CD4-positive, alpha-beta memory T cell (primary cell): ENCODE results near the gene TAAR1. TPM values are rescaled to one million over a fixed set of nuclear protein-coding genes. Genes with fewer than 3 reads are reported as not detected.

Experiments used
- CTCF ChIA-PET: fragments of 350-600 bp; sonication (Branson Sonifier 250); formaldehyde crosslinking; loops from one replicate; lab custom pipeline; 2021; ENCODE audit warnings: inconsistent platforms; ENCODE audit not compliant: partially characterized antibody; lab: Charles Lee
- POLR2A ChIA-PET: fragments of 350-600 bp; sonication (Branson Sonifier 250); formaldehyde crosslinking; loops from one replicate; lab custom pipeline; 2021; ENCODE audit not compliant: partially characterized antibody; lab: Charles Lee
- DNase-seq, 5 donors: peaks; one replicate each; pipeline versions ENCODE4 v3.0.0 to v3.0.0-alpha.2; 2020 to 2022; ENCODE audit warnings: mixed read lengths in 1 of 5
- H3K27ac ChIP-seq: one replicate; pipeline ENCODE4 v1.7.0; 2013; ENCODE audit warnings: low read depth, low read length
- H3K27me3 ChIP-seq: 2 replicates; pipeline ENCODE4 v1.7.0; 2013; ENCODE audit warnings: mild to moderate bottlenecking, low read length, moderate library complexity; ENCODE audit not compliant: insufficient read depth
- H3K36me3 ChIP-seq: 2 replicates; pipeline ENCODE4 v1.7.0; 2013; ENCODE audit warnings: mild to moderate bottlenecking, low read length, moderate library complexity; ENCODE audit not compliant: insufficient read depth
- H3K4me1 ChIP-seq: 2 replicates; pipeline ENCODE4 v1.7.0; 2013; ENCODE audit warnings: mild to moderate bottlenecking, low read length, moderate library complexity; ENCODE audit not compliant: insufficient read depth
- H3K4me3 ChIP-seq, 2 donors: one replicate each; pipeline ENCODE4 v1.7.0; 2013; ENCODE audit warnings: low read length in 2 of 2, mild to moderate bottlenecking in 1 of 2
- H3K9me3 ChIP-seq, 2 donors: one replicate each; pipeline ENCODE4 v1.7.0; 2013; ENCODE audit warnings: low read length in 2 of 2, control low read depth in 1 of 2; ENCODE audit not compliant: control insufficient read depth in 1 of 2
- H3K27ac Mint-ChIP-seq, 7 donors: one replicate each; pipeline ENCODE4 v1.8.0; 2020 to 2021; ENCODE audit warnings: mixed read lengths in 7 of 7, mild to moderate bottlenecking in 6 of 7, inconsistent platforms in 3 of 7, moderate library complexity in 3 of 7
- H3K27me3 Mint-ChIP-seq, 2 donors: one replicate each; pipeline ENCODE4 v1.8.0; 2020 to 2021; ENCODE audit warnings: mixed read lengths in 2 of 2
- H3K36me3 Mint-ChIP-seq, 2 donors: one replicate each; pipeline ENCODE4 v1.8.0; 2020 to 2021; ENCODE audit warnings: mixed read lengths in 2 of 2, inconsistent platforms in 1 of 2, mild to moderate bottlenecking in 1 of 2
- H3K4me1 Mint-ChIP-seq, 4 donors: one replicate each; pipeline ENCODE4 v1.8.0; 2020 to 2021; ENCODE audit warnings: mixed read lengths in 4 of 4, mild to moderate bottlenecking in 1 of 4
- H3K4me3 Mint-ChIP-seq, 8 donors: one replicate each; pipeline ENCODE4 v1.8.0; 2020 to 2021; ENCODE audit warnings: mixed read lengths in 8 of 8, mild to moderate bottlenecking in 7 of 8, moderate library complexity in 6 of 8, inconsistent platforms in 3 of 8
- H3K9me3 Mint-ChIP-seq, 8 donors: one replicate each; pipeline ENCODE4 v1.8.0; 2020 to 2021; ENCODE audit warnings: mixed read lengths in 8 of 8, mild to moderate bottlenecking in 5 of 8, inconsistent platforms in 3 of 8, moderate library complexity in 1 of 8
- intact Hi-C: fragments of 100-400 bp; cut with micrococcal nuclease; formaldehyde crosslinking; loops from one replicate; pipeline ENCODE4 v1.15.1; 2023
- polyA plus RNA-seq, 2 donors: library from polyadenylated mRNA; unstranded; fragments of 300-500 nt; fragmentation: Illumina TruSeq; gene quantifications; one replicate each; pipeline ENCODE4 v1.2.3, GENCODE V29; 2021
- total RNA-seq, 2 experiments: library from RNA; stranded (reverse); gene quantifications; one replicate each; pipeline ENCODE4 v1.2.3, GENCODE V29; 2021

Gene TAAR1
- total and polyA plus RNA-seq, 4 experiments from 2014 or later = not detected

DNA sequence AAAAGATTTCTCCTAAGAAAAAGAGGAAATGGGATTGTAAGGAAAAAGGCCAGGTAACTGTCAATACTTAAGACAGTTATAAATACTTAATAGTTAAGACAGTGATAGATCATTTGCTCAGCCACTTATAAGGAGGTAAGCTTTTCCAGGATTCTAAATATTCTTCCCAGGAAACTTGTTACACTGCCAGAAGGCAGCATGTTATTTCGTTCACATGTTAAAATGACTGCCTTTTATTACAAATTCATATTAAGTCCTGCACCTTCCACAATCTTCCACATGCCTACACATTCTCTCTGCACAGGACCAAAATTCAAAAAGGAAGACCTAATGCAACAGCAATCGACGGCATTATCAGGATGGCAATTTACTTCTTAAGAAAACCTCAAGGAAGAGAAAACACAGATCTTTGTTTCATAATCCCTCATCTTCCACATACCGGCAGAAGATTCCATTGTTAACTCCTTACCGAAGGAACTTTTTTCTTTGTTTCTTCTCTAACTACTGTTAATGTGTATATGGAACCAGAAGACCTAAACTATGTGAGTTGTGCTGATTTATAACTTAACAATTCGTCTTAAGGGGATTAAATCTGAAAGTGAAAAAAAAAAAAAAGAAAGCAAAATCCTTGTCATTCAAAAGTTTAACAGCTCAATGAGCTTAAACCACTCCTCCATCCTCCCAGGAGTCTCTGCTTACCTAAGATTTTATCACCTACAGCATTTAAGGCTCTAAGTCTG, 35.7 kb downstream of the TAAR1 start:
- ChIA-PET POLR2A (no interaction called here), CTCF (no interaction called here)
- no peaks in the 10 kb centered on the region for H3K36me3 ChIP-seq
- H3K4me1 ChIP-seq = no peaks in the 10 kb centered on the region
- H3K27ac Mint-ChIP-seq = no peak overlapping the region
- peaks cover 0 to 14% (median 3%) of the 10 kb centered on the region in 8 donors for H3K9me3 Mint-ChIP-seq
- H3K27ac ChIP-seq = no peak overlapping the region
- intact Hi-C loops = no loop called here
- H3K9me3 ChIP-seq = no peaks in the 10 kb centered on the region
- no peak overlapping the region for H3K4me3 ChIP-seq
- peaks cover 9 to 26% of the 10 kb centered on the region in 2 donors for H3K27me3 Mint-ChIP-seq
- H3K4me3 Mint-ChIP-seq = no peak overlapping the region
- no peaks in the 10 kb centered on the region for H3K36me3 Mint-ChIP-seq
- peaks cover 4% of the 10 kb centered on the region for H3K27me3 ChIP-seq
- H3K4me1 Mint-ChIP-seq = no peaks in the 10 kb centered on the region
- no peak for DNase-seq

DNA sequence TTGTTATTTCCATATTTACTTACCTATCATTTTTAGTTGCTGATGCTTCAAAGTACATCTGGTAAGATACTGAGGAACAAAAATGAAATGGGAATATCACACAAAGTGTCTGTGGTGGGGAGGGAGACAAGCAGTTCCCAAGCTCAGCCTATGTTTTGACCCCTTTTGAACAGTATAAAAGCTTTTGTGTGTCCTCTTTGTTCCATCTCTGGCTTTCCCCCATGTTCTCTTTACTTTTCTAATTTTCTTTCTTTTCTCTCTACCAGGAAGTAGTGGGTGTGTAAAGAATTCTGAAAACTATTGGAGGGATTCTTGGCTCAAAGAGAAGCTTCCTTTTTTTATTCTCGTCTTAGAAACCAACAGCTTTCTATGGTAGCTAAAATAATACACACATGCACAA, 42.3 kb downstream of the TAAR1 start:
- H3K36me3 ChIP-seq = no peaks in the 10 kb centered on the region
- DNase-seq = no peak
- no peak overlapping the region for H3K4me3 ChIP-seq
- CTCF ChIA-PET = no interaction called here
- H3K27me3 ChIP-seq = peaks cover under 1% of the 10 kb centered on the region
- no peak overlapping the region for H3K27ac ChIP-seq
- peaks cover 6 to 11% of the 10 kb centered on the region in 2 donors for H3K27me3 Mint-ChIP-seq
- H3K9me3 Mint-ChIP-seq = peaks cover 0 to 3% (median 0%) of the 10 kb centered on the region in 8 donors
- no peaks in the 10 kb centered on the region for H3K9me3 ChIP-seq
- H3K4me1 ChIP-seq = no peaks in the 10 kb centered on the region
- no peaks in the 10 kb centered on the region for H3K36me3 Mint-ChIP-seq
- no peak overlapping the region for H3K4me3 Mint-ChIP-seq
- H3K4me1 Mint-ChIP-seq = peaks cover 0 to 19% (median 6%) of the 10 kb centered on the region in 4 donors
- H3K27ac Mint-ChIP-seq = no peak overlapping the region
- intact Hi-C loops = no loop called here
- POLR2A ChIA-PET = no interaction called here

DNA sequence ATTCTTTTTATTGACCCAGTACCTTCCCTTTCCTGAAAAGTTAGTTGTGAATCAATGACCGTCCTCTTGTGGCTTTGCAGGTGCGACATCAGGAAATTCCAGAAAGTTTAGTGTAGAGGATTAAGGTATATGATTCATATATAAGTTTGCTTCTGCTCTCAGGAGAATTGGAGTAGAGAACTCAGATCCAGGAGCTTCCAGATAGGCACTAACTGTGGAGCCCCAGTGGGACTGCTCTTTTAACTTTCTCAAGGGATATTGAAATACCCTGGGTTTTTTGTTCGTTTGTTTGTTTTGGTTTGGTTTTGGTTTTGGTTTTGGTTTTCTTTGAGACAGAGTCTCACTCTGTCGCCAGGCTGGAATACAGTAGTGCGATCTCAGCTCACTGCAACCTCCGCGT, 44.4 kb downstream of the TAAR1 start:
- no peak overlapping the region for H3K4me3 ChIP-seq

DNA sequence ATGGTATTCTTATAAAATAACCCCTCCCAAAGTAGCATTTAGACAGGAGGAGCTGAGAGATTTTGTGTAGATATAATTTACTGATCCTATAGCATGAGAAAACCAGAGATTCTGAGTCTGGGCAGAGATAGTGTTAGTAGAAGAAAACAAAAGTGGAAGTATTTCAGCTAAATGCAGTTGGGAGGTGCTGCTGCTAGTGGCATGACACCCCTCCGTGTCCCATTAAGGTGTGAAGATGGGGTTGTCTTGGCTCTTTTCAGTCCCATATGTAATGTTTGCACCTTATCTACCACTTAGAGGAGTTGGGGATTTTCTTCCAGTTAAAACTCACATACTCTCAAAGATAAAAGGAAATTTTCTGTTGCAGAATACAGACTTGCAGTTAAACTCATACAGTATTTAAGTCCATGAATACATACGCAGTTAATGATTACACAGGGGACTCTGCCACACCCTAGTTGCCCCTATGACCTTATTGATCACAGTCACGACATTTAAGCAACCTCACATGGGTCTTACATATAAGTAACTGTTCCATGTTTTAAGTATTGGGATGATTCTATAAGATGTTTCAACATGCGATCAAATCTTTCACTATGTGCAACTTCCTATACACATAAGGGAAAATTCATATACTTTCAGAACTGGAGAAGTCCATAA, 46.4 kb downstream of the TAAR1 start:
- H3K4me3 ChIP-seq = no peak overlapping the region
- H3K4me1 ChIP-seq = no peaks in the 10 kb centered on the region
- H3K36me3 Mint-ChIP-seq = no peaks in the 10 kb centered on the region
- peaks cover 2 to 5% of the 10 kb centered on the region in 2 donors for H3K27me3 Mint-ChIP-seq
- H3K9me3 ChIP-seq = no peaks in the 10 kb centered on the region
- ChIA-PET POLR2A (no interaction called here), CTCF (no interaction called here)
- intact Hi-C loops = no loop called here
- no peak for DNase-seq
- H3K36me3 ChIP-seq = no peaks in the 10 kb centered on the region
- no peak overlapping the region for H3K27ac ChIP-seq
- no peaks in the 10 kb centered on the region for H3K9me3 Mint-ChIP-seq
- peak overlapping the region in 1 of 7 donors; percentile 26 for H3K27ac Mint-ChIP-seq
- no peaks in the 10 kb centered on the region for H3K27me3 ChIP-seq
- H3K4me3 Mint-ChIP-seq = peak overlapping the region in 2 of 8 donors; percentile 3 to 62
- peaks cover 0 to 19% (median 6%) of the 10 kb centered on the region in 4 donors for H3K4me1 Mint-ChIP-seq

More for the DNA sequence above, 44.4 kb downstream of the TAAR1 start:
- Mint-ChIP-seq H3K9me3 (peaks cover 0 to 3% (median 0%) of the 10 kb centered on the region in 8 donors), H3K27me3 (peaks cover 8 to 10% of the 10 kb centered on the region in 2 donors), H3K4me1 (peaks cover 0 to 19% (median 6%) of the 10 kb centered on the region in 4 donors), H3K36me3 (no peaks in the 10 kb centered on the region), H3K4me3 (peak overlapping the region; percentile 36 to 80 (median 68)), H3K27ac (peak overlapping the region in 3 of 7 donors; percentile 16 to 74 (median 37))
- Histone ChIP-seq H3K27ac (no peak overlapping the region), H3K36me3 (no peaks in the 10 kb centered on the region), H3K9me3 (no peaks in the 10 kb centered on the region), H3K27me3 (no peaks in the 10 kb centered on the region), H3K4me1 (no peaks in the 10 kb centered on the region)
- POLR2A ChIA-PET = no interaction called here
- peak in 1 of 5 donors; percentile 3 for DNase-seq
- CTCF ChIA-PET = no interaction called here
- intact Hi-C loops = no loop called here

DNA sequence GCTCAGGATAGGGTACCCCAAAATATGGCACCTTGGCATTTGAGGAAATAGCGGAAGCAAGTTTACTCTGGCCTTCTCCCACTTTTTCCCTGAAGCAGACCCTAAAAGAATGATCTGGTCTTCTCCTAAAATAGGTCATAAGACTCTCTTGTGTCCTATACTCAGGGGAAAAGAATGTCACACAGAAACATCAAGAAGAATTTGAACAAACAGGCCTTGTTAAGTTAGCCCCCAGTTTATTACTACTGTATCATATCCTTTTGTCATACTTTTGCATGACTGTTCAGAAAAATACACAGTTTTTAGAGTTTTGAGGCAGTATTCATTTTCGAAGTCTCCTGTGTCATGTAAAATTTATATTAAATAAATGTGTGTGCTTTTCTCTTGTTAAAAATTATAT, 47.4 kb downstream of the TAAR1 start:
- Histone ChIP-seq H3K9me3 (no peaks in the 10 kb centered on the region), H3K27me3 (no peaks in the 10 kb centered on the region), H3K4me1 (no peaks in the 10 kb centered on the region), H3K27ac (no peak overlapping the region), H3K4me3 (no peak overlapping the region), H3K36me3 (no peaks in the 10 kb centered on the region)
- no peak for DNase-seq
- Mint-ChIP-seq H3K36me3 (no peaks in the 10 kb centered on the region), H3K4me1 (peaks cover 0 to 19% (median 6%) of the 10 kb centered on the region in 4 donors), H3K27me3 (peaks cover 0 to 5% of the 10 kb centered on the region in 2 donors), H3K9me3 (no peaks in the 10 kb centered on the region), H3K4me3 (no peak overlapping the region), H3K27ac (no peak overlapping the region)
- CTCF ChIA-PET = no interaction called here
- intact Hi-C loops = no loop called here
- POLR2A ChIA-PET = no interaction called here

DNA sequence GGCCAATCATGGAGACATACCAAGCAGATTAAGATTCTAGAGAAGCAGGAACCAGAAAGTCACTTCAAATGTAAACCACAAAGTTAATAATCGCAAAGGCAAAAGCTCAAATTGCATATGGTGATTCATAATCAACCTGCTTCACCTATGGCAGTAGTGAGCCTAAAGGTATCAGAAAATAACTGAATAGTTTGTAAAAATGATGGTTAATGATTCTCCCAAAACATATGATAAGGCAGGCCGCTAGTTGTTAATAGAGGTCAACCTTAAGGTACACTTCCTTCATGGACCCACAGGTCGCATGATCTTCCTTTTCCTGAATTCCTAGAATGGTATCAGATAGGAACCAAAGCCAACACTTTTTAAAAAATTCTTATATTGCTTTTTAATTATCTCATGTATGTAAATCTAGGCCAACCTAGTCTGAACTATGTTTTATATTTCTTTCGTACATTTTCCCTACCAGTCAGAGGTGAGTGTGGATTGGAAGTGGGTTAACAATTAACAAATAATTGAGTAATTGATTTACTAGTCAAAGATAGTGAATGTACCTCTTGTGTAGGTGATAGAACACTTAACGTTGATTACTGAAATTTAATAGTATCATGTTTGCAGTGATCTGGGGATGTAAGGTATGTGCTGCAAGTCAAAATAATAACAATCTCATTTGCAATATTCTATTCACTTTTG, 51.3 kb downstream of the TAAR1 start:
- H3K4me3 Mint-ChIP-seq = no peak overlapping the region
- H3K4me1 Mint-ChIP-seq = peaks cover 0 to 5% (median 3%) of the 10 kb centered on the region in 4 donors
- intact Hi-C loops = no loop called here
- H3K27me3 ChIP-seq = no peaks in the 10 kb centered on the region
- no peak overlapping the region for H3K27ac ChIP-seq
- no peaks in the 10 kb centered on the region for H3K36me3 ChIP-seq
- H3K4me3 ChIP-seq = no peak overlapping the region
- no peaks in the 10 kb centered on the region for H3K36me3 Mint-ChIP-seq
- H3K9me3 Mint-ChIP-seq = no peaks in the 10 kb centered on the region
- H3K27ac Mint-ChIP-seq = no peak overlapping the region
- no peaks in the 10 kb centered on the region for H3K9me3 ChIP-seq
- ChIA-PET CTCF (no interaction called here), POLR2A (no interaction called here)
- no peak for DNase-seq
- H3K4me1 ChIP-seq = no peaks in the 10 kb centered on the region
- H3K27me3 Mint-ChIP-seq = peaks cover 0 to 3% of the 10 kb centered on the region in 2 donors

DNA sequence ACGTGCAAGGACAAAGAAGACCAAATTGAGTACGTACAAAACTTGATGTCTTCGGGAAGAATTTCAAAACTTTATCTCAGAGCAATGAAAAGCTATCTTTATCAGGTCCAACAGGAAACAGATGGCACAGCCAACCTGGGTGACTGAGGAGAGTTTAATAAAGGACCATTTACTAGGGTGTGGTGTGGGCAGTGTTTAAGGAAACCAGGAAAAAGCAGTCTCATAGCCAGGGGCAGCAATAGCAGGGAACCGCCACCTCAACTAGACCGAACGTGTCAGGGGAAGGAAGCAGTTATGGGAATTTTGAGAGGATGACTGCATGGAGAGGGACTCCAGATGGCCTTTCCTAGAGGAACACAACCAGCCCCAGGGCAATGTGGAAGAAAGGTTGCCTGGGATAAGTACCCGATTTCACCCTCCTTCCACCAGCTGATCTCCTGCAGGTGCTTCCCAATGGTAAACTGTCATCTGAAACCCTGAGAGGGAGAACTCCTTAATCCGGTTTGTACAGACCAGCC, 54.3 kb downstream of the TAAR1 start:
- intact Hi-C loops = no loop called here
- no peaks in the 10 kb centered on the region for H3K27me3 ChIP-seq
- H3K4me3 ChIP-seq = no peak overlapping the region
- no peaks in the 10 kb centered on the region for H3K4me1 Mint-ChIP-seq
- ChIA-PET POLR2A (no interaction called here), CTCF (no interaction called here)
- no peaks in the 10 kb centered on the region for H3K4me1 ChIP-seq
- no peak overlapping the region for H3K27ac Mint-ChIP-seq
- H3K27me3 Mint-ChIP-seq = peaks cover 3 to 4% of the 10 kb centered on the region in 2 donors
- no peak overlapping the region for H3K4me3 Mint-ChIP-seq
- H3K9me3 Mint-ChIP-seq = no peaks in the 10 kb centered on the region
- H3K9me3 ChIP-seq = no peaks in the 10 kb centered on the region
- no peak for DNase-seq
- no peaks in the 10 kb centered on the region for H3K36me3 ChIP-seq
- no peaks in the 10 kb centered on the region for H3K36me3 Mint-ChIP-seq
- H3K27ac ChIP-seq = no peak overlapping the region
